ENCODE data around the gene PPP1R14D.

The PPP1R14D gene

DNA sequence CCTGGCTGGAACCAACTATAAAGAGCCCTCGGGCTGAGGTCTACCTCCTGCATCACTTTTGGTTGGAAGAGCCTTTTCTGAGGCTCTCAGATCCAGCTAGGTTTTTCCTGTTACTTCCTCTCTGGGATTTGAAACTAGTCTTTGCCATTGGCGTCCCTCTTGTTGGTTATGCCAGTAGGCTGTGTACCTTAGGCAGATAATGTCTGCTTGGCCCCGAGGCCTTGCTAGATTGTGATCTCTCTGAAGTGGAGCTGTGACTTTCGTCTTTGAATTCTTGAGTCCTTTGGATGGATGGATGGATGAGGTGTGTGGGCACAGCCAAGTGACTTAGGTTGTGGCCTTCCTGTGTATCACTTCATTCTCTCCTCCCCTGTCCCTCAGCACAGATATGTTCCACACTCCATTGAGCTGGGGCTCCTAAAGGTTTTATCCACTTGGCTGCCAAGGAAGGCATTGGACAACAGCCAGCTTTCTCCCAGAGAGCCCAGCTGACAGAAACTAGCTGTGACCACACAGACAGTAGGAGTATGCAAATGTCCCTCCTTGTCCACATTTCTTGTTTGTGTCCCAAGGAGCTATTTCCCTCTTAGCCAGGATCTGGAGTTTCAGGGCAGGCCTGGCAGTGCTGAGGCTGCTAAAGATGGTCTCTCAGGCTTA is 13.3 kb downstream of the PPP1R14D start:
- no peak for DNase-seq

- no peak for DNase-seq
Measured at GRCh38 chr15:40812721-40813425, 15.6 kb downstream of the PPP1R14D start.

GRCh38 chr15:40808861-40809450 is 19.6 kb downstream of the PPP1R14D start:
- DNase-seq, result no peak

DNA sequence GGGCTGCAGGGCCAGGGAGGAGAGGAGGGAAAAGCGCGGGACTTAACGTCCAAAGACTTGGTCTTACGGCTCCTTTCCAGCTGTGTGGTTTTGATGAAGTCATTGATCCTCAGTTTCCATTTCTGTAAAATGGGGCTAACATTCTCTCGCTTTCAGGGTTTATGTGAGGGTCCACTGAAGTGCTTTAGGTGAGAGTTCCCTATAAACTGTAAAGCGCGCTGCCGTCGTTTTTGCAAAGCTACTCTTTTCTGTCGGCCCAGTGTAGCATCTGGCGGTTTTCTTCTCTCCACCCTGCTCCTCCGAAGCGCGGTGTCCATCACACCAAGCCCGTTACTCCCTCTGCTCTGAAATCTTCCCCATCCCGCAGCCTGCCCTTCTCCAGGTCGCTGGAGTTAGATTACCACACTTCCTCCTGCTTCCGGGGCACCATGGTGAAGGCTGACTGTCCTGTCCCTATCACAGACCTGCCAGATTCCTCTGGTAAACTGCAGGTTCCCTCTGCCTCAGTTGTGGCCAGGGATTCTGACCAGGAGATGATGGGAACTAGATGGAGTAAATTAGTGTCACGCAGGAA is 20.5 kb downstream of the PPP1R14D start:
- DNase-seq, result no peak

DNA sequence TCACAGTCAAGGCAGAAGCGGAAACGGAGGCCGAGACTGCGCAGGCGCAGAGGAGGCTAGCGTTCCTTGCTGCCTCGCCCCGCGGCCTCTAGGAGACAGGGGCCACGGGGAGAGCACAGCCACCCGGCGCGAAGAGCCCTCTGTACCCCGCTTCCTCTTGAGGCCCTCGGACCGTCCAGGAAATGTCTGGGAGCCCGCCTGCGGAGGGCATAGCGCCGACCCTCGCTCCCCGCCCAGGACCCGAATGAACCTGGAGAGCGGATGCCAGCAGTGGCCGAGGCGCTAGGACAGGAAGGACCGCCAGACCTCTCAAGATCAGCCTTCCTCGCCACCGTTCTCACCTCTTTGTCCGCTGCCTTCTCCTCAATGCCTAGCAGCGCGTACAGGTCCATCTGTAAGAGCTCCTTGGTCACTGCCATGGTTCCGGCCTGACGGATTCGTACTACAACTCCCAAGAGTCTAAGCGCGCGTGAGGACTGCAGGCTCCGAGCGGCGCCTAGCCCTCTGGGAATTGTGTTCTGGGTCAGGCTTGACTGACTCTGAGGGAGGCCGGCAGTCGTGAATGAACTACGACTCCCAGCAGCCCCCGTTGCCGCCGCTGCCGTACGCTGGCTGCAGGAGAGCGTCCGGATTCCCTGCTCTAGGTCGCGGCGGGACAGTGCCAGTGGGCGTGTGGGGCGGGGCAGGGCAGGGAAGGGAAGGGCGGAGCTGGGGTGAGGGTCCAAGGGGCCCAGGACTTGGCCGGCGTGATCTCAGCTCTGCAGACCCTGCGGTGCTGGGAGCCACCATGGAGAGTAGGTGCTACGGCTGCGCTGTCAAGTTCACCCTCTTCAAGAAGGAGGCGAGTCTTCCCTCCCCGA is 21.2 kb downstream of the PPP1R14D start, which contains the start of the genes DNAJC17 and ZFYVE19:
DNAJC17 (minus strand) TSS at position 446 of the 860 bp plus-strand sequence; CDS start at position 419, 27 bp downstream.
ZFYVE19 (plus strand) TSS at position 62 of the 860 bp plus-strand sequence; CDS start at position 563, 501 bp downstream.
- DNase-seq, result peak; percentile 98

DNA sequence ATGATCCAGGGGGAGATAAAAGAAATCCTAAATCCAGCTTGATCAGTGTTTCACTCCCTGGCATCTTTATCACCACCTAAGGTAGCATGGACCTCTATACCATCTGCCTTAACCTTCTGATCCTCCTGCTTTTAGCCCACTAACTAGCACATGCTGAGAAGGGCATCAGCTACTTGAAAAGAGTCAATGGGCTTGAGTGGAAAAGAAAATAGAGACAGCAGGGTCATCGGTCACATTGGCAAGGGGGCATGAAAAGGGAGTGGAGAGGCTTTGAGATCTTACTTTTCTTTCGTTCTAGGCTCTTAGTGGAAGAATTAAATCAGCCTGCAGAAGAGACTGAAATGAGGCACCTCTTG is 21.9 kb downstream of the PPP1R14D start:
- DNase-seq, result no peak

GRCh38 chr15:40803688-40804087 is 24.8 kb downstream of the PPP1R14D start:
- no peak for DNase-seq

- no peak for DNase-seq
Measured at GRCh38 chr15:40803076-40803475, 25.4 kb downstream of the PPP1R14D start.

DNA sequence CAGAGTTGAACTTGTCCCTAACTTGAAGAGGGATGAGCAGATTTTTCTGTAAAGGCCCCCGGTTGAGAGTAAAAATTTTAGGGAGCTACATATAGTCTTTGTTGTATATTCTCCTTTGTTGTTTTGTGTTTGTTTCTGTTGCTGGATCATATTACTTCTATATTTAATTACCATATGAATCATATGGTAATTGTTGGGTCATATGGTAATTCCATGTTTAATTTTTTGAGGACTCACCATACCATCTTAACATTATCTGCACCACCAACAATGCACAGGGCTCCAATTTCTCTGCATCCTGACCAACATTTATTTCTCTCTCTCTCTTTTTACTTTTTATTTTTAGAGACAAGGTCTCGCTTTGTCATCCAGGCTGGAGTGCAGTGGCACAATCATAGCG is 29.0 kb downstream of the PPP1R14D start:
- no peak for DNase-seq

DNA sequence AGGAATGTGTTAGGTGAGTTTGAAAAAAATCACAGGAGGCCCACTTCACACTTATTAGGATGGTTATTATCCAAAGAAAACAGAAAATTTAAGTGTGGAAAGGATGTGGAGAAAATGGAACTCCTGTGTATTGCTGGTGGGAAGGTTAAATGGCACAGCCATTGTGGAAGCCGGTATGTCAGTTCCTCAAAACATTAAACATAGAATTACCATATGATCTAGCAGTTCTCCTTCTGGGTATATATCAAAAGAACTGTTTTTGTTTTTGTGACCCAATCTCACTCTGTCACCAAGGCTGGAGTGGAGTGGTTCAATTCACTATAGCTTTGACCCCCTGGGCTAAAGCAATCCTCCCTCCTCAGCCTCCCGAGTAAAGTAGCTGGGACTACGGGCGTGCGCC is 32.0 kb downstream of the PPP1R14D start:
- DNase-seq, result no peak

DNA sequence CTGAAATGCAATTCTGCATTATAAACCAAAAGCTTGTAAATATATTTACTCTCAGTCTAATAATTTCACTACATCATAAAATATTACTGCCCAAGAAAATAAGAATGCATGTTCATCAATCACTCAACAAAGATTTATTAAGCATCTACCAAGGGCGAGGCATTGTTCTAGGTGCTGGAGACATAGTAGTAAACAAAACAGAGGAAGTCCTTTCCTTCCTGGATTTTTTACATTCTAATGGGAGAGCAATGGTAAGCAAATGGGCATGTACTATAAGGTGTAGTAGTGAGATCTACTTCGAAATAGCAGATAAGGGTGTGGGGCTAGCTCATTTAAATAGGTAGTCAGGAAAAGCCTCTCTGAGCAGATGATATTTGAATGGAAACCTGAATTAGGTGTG is 32.5 kb downstream of the PPP1R14D start:
- no peak for DNase-seq

GRCh38 chr15:40793216-40793989 is 35.1 kb downstream of the PPP1R14D start:
- DNase-seq, result peak; percentile 90

GRCh38 chr15:40792394-40792793 is 36.1 kb downstream of the PPP1R14D start:
- no peak for DNase-seq

DNA sequence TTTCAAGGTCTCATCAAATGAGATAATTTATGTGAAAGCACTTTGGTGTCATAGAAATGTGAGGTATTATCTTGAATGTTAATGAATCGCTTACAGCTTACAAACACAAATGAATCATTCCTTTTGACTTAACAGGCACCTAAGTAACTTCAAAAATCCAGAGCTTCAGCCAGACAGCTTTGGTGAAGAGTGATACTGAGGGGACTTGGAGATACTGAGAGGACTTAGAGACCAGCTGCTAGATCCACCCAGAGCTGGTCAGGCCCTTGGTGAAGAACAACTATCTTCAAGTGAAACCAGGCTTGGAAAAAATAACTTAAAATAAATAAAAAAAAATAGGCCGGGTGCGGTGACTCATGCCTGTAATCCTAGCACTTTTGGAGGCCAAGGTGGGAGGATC is 37.8 kb downstream of the PPP1R14D start:
- DNase-seq, result no peak

DNA sequence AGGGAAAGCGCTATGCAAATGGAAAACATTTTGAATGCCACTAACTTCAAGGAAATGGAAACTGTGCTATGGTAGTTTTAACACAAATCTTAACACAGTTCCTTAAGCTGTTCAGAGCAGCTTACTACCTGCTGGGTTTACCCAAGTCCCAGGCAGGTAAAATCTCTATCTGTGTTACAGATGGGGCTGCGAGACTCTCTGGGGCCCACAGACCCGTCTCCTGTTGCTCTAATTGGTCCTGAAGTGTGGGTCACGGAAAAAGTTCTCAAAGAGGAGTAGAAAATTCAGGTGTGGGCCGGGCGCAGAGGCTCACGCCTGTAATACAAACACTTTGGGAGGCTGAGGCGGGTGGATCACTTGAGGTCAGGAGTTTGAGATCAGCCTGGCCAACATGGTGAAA is 38.5 kb downstream of the PPP1R14D start:
- DNase-seq, result no peak

GRCh38 chr15:40789119-40789518 is 39.4 kb downstream of the PPP1R14D start:
- no peak for DNase-seq

GRCh38 chr15:40787991-40788390 is 40.5 kb downstream of the PPP1R14D start:
- no peak for DNase-seq

DNA sequence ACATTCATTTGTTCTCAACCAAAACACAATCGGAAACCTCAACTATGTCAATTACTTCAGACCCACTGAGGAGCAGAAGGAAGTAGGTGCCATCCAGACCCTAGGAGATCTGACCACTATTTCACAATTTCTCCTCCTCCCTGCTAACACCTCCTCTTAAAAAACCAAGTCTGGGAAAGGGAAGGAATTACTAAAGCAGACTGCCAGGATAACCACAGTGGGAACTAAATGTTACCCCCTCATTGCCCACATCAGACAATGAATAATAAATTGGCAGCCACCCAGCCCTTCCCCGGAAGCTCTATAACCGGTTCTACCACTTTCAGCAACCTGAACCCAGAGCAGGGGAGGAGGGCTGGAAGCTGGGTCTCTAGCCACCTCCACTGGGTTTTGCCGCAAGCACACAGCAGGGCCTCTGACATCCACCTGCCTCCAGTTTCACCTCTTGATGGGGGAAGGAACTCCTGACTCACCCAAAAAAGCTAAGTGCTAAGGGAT is 41.1 kb downstream of the PPP1R14D start:
- peak; percentile 71 for DNase-seq

DNA sequence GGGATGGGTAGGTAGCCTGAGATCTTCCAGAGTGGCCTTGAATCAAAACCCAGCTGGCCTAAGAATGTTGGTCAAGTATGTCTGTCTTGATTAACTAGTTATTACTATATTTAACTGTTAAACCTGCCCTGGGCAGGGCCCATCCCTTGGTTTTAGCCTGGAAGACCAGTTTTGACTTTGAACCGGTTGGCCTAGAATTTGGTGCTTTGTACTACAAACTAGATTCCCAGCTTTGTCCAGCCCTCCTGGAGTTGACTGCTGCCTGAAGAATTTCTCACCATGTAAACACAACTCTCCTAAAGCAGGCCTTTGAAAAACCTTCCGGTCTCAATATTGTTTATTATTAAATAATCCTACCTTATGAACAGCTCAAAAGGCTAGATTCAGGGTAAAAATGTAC is 42.7 kb downstream of the PPP1R14D start:
- DNase-seq, result no peak

GRCh38 chr15:40785164-40785563 is 43.3 kb downstream of the PPP1R14D start:
- DNase-seq, result no peak

- DNase-seq, result no peak
Measured at GRCh38 chr15:40782609-40783227, 45.8 kb downstream of the PPP1R14D start.
